Adrenal gland (tissue), 12 donors: ENCODE measurements around the gene CDHR2. TPM values are rescaled to one million over a fixed set of nuclear protein-coding genes. Genes with fewer than 3 reads are reported as not detected.

Experiments used
- DNase-seq, 7 donors: peaks; one replicate each; pipeline ENCODE4 v3.0.0-alpha.2; 2019 to 2020
- H3K27ac ChIP-seq, 5 donors: fragments of 200-600 bp; sonication (generic) in 4 of 5; 1 replicate in 3 of 5; 2 replicates in 2 of 5; pipeline versions ENCODE4 v1.5.1 to v1.8.0; 2016 to 2020; ENCODE audit warnings: mild to moderate bottlenecking in 1 of 5
- H3K27me3 ChIP-seq: fragments of 200-600 bp; 2 replicates; pipeline ENCODE4 v1.8.0; 2021
- H3K36me3 ChIP-seq, 2 donors: fragments of 200-600 bp; replicated peaks in 1 of 2; 1 replicate in 1 of 2; 2 replicates in 1 of 2; pipeline versions ENCODE4 v1.5.1 to v1.8.0; 2018 to 2022
- H3K4me1 ChIP-seq, 2 donors: fragments of 200-600 bp; replicated peaks in 1 of 2; 1 replicate in 1 of 2; 2 replicates in 1 of 2; pipeline versions ENCODE4 v1.5.1 to v1.8.0; 2018 to 2021
- H3K4me3 ChIP-seq, 4 donors: fragments of 200-600 bp; sonication (generic) in 3 of 4; one replicate each; pipeline ENCODE4 v1.5.1; 2016 to 2018
- H3K9me3 ChIP-seq, 3 donors: fragments of 200-600 bp; sonication (generic) in 1 of 3; replicated peaks in 1 of 3; 1 replicate in 2 of 3; 2 replicates in 1 of 3; pipeline versions ENCODE4 v1.5.1 to v1.8.0; 2016 to 2021
- POLR2A ChIP-seq, 2 donors: fragments of 450-650 bp; IDR thresholded peaks; one replicate each; pipeline ENCODE4 v1.6.1; 2017; ENCODE audit warnings: antibody characterized with exemption in 2 of 2, mild to moderate bottlenecking in 2 of 2, moderate library complexity in 1 of 2
- WGBS, 4 donors: extraction: QIAGEN DNeasy Blood & Tissue Kit in 2 of 4; methylation state at CpG; one replicate each; pipeline versions ENCODE4 v1.1.5 to v1.1.7; 2013 to 2017; 5-methylcytosine and 5-hydroxymethylcytosine counted together
- intact Hi-C, 2 donors: fragments of 100-400 bp; cut with DNase I; formaldehyde crosslinking; loops; one replicate each; pipeline versions ENCODE4 v1.14.1 to v1.15.0; 2022 to 2023
- polyA plus RNA-seq, 3 donors: library from polyadenylated mRNA; stranded (reverse); fragments of 200-250 nt in 2 of 3; fragments of 350-450 nt in 1 of 3; fragmentation: Illumina TruSeq in 1 of 3; extraction: RNeasy Lipid Tissue Mini Kit (QIAGEN cat#74804) in 1 of 3; gene quantifications; one replicate each; pipeline ENCODE4 v1.2.3, GENCODE V29; 2013 to 2014
- total RNA-seq, 9 donors: library from RNA; depleted of rRNA in 4 of 9; stranded (reverse); fragments of >200 nt in 4 of 9; fragments of 120-200 nt in 1 of 9; fragmentation: NEBNext Ultra II Directional in 1 of 9; extraction: Animal tissue kit (Norgen Biotek cat#: 25700) in 1 of 9; gene quantifications; one replicate each; pipeline versions ENCODE4 v1.1.0 to v1.2.4, GENCODE V29; 2013 to 2023
- TF ChIP-seq, protein P1 (sequence below), 6 experiments: fragments of 450-650 bp in 4 of 6; fragments of 200-600 bp in 2 of 6; sonication (generic) in 1 of 6; IDR thresholded peaks; 1 replicate in 5 of 6; 2 replicates in 1 of 6; pipeline versions ENCODE4 v1.5.1 to v1.8.0; 2016 to 2021; ENCODE audit warnings: antibody characterized with exemption in 6 of 6, mild to moderate bottlenecking in 2 of 6, moderate library complexity in 1 of 6
- donor health status: healthy with polysubstance abuse.
- donor health status: Bipolar disorder and iron deficiency.
- donor health status: DM: yes; HTN: yes; CAD: no.
- donor health status: DM: no; HTN: no; CAD: no.
- donor health status: DM: no; HTN: no; CAD: no.
- donor health status: DM: yes; HTN: yes; CAD: no.

CDHR2 gene
- total and polyA plus RNA-seq, 12 donors, result under 0.01 to 0.55 (median 0.15) TPM; not detected in 2

DNA sequence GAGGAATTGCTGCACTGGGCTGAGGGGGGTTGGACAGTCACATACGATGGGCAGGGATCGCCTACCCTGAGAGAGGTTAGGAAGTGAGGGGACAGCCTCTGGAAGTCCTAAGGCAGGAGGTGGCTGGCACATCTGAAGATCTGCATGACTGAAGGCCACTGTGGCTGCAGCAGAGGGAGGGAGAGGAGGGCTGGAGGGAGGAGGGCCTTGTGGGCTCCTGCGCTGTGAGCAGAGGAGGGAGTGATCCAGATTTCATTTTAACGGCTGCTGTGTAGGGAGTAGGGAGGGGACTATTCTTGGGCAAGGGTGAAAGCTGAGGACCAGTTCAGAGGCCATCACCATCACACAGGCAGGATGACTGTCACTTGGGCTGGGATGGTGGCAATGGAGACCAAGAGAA lies 88.4 kb downstream of the CDHR2 start:
- H3K4me1 ChIP-seq, result no peaks in the 10 kb centered on the region
- peaks cover 3% of the 10 kb centered on the region for H3K27me3 ChIP-seq
- 26 to 30% (median 28%) methylated on average over 4 of the region's 4 CpGs for WGBS, 4 donors
- no peak for DNase-seq
- H3K4me3 ChIP-seq, result no peak overlapping the region
- no peak overlapping the region for H3K27ac ChIP-seq
- intact Hi-C loops, result no loop called here
- TF ChIP-seq, protein P1, sequence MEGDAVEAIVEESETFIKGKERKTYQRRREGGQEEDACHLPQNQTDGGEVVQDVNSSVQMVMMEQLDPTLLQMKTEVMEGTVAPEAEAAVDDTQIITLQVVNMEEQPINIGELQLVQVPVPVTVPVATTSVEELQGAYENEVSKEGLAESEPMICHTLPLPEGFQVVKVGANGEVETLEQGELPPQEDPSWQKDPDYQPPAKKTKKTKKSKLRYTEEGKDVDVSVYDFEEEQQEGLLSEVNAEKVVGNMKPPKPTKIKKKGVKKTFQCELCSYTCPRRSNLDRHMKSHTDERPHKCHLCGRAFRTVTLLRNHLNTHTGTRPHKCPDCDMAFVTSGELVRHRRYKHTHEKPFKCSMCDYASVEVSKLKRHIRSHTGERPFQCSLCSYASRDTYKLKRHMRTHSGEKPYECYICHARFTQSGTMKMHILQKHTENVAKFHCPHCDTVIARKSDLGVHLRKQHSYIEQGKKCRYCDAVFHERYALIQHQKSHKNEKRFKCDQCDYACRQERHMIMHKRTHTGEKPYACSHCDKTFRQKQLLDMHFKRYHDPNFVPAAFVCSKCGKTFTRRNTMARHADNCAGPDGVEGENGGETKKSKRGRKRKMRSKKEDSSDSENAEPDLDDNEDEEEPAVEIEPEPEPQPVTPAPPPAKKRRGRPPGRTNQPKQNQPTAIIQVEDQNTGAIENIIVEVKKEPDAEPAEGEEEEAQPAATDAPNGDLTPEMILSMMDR (IDR thresholded peaks at IDR 0.05), result no peak
- no peak for TF ChIP-seq POLR2A (IDR thresholded peaks at IDR 0.05)
- no peaks in the 10 kb centered on the region for H3K36me3 ChIP-seq
- no peaks in the 10 kb centered on the region for H3K9me3 ChIP-seq

- WGBS, 4 donors, result 91 to 94% (median 93%) methylated on average over 3 of the region's 3 CpGs
- H3K27ac ChIP-seq, result no peak overlapping the region
- no peaks in the 10 kb centered on the region for H3K36me3 ChIP-seq
- no peak overlapping the region for H3K4me3 ChIP-seq
- intact Hi-C loops, result no loop called here
- peaks cover 0 to 6% of the 10 kb centered on the region in 2 donors for H3K4me1 ChIP-seq
- TF ChIP-seq, protein P1 (IDR thresholded peaks at IDR 0.05), result no peak
- no peak for TF ChIP-seq POLR2A (IDR thresholded peaks at IDR 0.05)
- no peak for DNase-seq
- no peaks in the 10 kb centered on the region for H3K9me3 ChIP-seq
- no peaks in the 10 kb centered on the region for H3K27me3 ChIP-seq
Measured at GRCh38 chr5:176638437-176638836, 89.3 kb downstream of the CDHR2 start.

DNA sequence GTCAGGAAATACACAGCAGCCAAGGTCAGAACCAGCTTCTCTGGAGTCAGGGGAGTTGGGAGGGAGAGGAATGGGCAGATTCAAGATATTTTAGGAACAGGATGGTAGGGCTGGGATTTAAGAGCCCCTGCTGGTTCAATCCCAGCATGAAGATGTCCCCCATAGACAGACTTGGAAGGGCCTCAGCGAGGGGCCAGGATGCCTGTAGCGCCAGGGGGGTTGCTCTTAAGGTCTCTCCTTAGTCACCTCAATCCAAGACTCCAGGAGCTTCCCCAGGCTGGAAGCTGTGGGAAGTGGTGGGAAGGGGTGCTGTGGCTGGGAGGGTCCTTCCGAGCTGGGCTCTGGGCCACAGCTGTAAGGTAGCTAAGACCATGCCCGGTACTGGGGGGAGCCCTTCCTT lies 90.1 kb downstream of the CDHR2 start:
- Histone ChIP-seq H3K36me3 (no peaks in the 10 kb centered on the region), H3K27ac (no peak overlapping the region), H3K4me1 (peaks cover 0 to 6% of the 10 kb centered on the region in 2 donors), H3K4me3 (no peak overlapping the region), H3K9me3 (no peaks in the 10 kb centered on the region), H3K27me3 (no peaks in the 10 kb centered on the region)
- no peak for DNase-seq
- 62 to 88% (median 68%) methylated on average over 2 to 4 of the region's 4 CpGs for WGBS, 4 donors
- TF ChIP-seq POLR2A (IDR thresholded peaks at IDR 0.05), result no peak
- TF ChIP-seq, protein P1 (IDR thresholded peaks at IDR 0.05), result no peak
- intact Hi-C loops, result no loop called here

GRCh38 chr5:176639981-176640380 lies 90.8 kb downstream of the CDHR2 start:
- peaks cover 0 to 6% of the 10 kb centered on the region in 2 donors for H3K4me1 ChIP-seq
- no peaks in the 10 kb centered on the region for H3K36me3 ChIP-seq
- H3K9me3 ChIP-seq, result no peaks in the 10 kb centered on the region
- no peaks in the 10 kb centered on the region for H3K27me3 ChIP-seq
- DNase-seq, result peak in 6 of 7 donors; percentile 32 to 73 (median 54)
- 46 to 57% (median 49%) methylated on average over 2 to 4 of the region's 4 CpGs for WGBS, 4 donors
- intact Hi-C loops, result no loop called here
- no peak overlapping the region for H3K4me3 ChIP-seq
- no peak overlapping the region for H3K27ac ChIP-seq
- no peak for TF ChIP-seq POLR2A (IDR thresholded peaks at IDR 0.05)
- TF ChIP-seq, protein P1 (IDR thresholded peaks at IDR 0.05), result no peak
